ENCODE results near the gene INPP1.

Gene INPP1

DNA sequence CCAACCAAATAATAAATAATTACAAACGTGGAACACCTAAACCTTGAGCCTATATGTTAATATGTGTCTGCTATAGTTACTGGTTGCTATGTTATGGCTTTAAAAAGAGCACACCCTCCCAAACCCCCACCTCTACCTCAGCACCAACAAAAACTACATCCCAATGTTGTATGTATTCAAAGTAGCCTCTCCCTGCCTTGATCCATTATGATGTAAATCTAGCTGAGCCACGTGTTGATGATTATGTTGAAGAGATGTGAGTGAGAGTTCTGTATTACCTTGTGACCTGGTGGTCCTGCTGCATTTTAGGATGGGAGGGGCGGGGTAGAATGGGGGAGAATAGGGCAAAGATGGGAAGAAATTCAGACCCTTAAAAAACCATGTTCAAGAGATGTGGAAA, 69.6 kb downstream of the INPP1 start:
- no peak for DNase-seq

DNA sequence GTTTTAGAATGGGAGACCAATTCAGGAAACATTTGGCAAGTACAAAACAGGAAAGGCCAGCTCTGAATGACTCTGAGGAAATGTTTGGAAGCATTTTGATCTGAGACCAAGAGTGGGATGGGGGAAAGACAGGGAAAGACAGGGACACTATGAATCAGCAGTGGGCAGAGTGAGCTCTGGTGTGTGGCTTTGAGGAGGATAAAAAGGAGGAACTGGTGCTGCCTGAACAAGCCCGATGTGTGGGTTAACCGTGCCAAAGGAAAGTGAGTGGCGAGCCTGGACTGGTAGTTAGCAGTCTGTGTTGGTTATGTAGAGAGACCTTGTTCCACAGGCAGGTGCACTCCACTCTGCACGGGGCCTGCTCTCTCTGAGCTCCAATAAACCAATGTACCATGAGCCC, 70.0 kb downstream of the INPP1 start:
- DNase-seq, result peak; percentile 80

DNA sequence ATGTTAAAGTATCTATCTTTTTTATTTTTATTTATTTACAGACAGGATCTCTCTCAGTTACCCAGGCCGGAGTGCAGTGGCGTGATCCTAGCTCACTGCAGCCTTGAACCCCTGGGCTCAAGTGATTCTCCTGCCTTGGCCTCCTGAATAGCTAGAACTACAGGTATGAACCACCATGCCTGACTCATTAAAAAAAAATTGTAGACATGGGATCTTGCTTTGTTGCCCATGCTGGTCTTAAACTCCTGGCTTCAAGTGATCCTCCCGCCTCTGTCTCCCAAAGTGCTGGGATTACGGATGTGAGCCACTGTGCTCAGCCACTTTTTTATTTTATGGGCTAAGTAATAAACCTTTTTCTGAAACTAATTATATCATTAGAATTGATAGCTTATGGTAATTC, 71.9 kb downstream of the INPP1 start:
- no peak for DNase-seq

- peak; percentile 95 for DNase-seq
Observed at GRCh38 chr2:190415794-190416775, 72.7 kb downstream of the INPP1 start.

DNA sequence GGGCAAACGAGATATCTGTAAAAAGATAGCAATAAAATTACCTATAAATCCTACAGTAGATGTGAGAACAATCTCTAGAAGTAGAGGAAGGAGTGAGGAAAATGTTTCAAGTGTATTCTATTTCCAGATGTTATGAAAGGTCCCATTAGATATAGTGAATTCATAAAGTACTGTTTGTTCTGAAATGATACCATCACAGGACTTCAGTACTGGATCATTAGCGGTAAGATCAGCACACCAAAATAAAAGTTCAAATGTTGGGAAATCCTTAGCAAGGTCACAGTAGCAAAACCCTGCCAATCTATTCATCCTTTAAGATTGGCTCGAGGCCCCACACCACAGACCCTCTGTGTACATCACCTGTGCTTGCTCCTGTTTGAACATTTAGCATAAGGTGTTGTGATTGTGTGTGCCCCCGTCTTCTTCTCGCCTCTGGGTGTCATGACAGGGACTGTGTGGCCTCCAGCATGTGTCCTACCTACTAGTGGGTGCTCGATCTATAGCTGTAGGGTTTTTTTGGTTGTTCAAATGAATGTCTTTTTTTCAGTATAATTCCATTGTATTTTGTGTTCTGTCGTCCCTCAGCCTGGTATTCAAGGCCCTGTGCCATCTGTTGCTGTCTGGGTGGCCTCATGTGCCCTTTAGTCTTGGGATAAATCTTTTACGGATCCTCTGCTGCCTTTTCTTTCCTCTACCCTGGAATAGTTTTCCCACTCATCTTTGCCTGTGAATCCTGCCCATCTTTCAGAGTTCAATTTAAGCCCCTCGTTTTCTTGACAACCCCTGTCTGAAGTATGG, 73.9 kb downstream of the INPP1 start:
- DNase-seq, result peak; percentile 48

- DNase-seq, result no peak
Observed at GRCh38 chr2:190418727-190419126, 75.3 kb downstream of the INPP1 start.

GRCh38 chr2:190420801-190421200, 77.4 kb downstream of the INPP1 start:
- no peak for DNase-seq
